Measurements from ENCODE around the gene FDPS.
A peak's percentile ranks its signal among the peaks of the same experiment; 100 is the strongest.

FDPS gene

DNA sequence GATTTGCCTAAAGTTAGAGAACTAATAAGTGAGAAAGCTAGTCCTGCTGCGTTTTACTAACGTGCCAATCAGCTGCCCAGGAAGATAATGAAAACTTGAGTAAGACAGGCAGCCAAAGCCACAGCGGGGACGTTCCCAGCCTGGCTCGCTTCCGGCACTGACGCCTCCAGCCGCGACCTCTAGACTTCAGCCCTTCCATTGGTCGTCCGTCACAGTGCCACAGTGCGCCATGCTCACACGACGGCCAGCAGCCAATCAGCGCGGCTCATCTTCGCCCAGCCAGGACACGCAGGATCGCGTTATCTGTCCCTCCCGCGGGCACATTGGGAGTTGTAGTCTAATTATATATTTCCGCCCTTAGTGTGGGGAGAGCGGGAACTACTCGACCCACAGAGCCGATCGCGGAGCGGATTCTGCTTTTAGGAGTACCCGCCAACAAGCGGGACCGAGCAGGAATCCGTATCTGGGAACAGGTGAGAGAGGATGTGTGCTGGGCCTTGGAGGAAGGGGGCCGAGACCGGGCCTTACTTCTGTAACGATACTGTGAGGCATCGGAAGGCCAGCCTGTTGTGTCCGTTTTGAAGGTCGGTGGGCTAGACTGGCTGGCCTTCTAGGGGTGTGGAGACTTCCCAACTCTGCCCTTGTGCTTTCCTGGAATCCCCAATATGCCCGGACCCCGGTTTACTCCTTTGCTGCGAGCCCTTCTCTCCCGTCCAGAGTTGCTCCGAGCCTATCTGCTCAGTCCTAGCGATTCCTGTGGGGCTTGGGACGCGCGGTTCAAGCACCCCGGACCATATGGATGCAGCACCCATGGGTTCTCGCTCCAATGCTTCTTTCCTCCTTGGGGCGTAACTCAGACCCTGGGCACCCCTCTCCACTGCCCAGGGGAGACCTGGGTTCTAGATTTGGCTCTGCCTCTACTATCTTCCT lies at the start of gene FDPS:
FDPS (plus strand) TSS at position 374 of the 930 bp plus-strand sequence. CDS start 924 bp downstream, outside the sequence.
- peak; percentile 100 for DNase-seq (ENCODE audit: low read depth, low spot score)

DNA sequence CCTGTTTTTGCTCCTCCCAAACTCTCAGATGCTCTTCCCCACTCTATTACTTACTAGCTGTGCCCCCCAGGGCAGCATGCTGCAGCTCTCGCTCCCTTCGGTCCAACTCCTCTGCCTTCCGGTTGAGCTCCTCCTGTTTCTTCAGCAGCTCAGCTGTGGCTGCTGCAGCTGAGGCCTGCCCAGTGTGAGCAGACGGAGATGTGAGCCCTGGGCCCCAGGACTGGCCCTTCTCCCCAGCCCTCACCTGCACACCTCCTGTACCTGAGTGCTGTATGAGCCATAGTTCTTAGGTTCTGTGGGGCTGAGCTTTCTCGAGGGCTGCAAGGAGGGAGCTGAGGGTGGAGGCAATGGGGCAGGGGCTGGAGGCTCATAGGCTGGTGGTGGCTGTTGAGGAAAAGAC lies 48.4 kb upstream of the FDPS start:
- DNase-seq (ENCODE audit: low read depth, low spot score): no peak

DNA sequence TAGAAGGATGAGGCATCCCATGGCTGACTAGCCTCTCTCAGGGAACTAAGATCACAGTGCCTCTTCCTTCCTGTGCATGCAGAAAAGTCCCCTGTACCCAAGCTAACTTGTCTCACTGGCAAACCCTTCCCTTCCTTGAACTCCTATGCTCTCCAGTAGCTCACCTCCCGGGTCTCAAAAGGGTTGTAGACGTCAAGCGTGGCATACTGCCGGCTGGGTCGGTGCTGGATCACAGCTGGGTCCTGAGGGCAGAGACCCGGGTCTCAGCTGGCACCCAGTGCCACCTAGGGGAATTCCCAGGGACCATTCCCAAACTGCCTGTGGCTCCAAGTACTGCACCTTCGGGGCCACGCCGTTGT lies 47.2 kb upstream of the FDPS start:
- DNase-seq (ENCODE audit: low read depth, low spot score): no peak

DNA sequence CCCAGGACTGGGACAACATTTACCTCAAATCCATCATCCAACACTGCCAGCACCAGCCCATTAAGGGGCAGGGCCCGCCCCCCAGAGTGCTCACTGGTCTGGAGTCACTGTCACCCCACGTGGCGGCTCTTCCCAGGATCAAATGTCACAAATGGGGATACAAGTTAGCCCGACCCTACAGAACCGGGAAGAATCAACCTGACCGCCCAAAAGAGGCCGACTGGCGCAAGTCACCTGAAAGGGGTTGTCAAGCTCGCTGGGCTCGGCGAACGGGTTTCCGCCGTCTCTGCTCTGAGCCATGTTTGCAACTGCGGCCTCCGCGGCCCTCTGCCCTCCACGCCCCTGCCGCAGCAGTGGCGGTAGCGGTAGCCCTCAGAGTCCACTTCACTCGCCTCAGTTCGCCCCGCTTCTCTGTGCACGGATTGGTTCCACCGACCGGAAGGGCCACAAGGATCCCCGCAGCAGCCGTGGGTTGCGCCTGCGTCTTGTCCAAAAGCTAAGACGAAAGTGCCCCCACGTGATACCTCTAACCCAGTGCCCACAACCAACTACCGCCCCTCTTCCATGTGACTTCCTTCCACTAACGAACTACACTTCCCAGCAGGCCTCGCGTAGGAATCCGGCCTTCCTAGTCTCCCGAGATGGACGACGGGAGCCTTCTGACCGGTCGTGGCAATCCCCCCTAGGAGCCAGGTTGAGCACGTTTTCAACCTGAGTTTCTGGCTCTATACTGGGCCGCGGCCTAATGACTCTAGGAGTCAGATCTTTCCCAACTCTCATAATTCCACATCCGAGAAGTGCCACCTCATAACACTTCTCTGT lies 46.6 kb upstream of the FDPS start, which contains the start of gene SCAMP3:
SCAMP3 (minus strand) TSS at position 509 of the 822 bp plus-strand sequence; CDS start at position 300, 209 bp downstream.
- peak; percentile 99 for DNase-seq (ENCODE audit: low read depth, low spot score)

DNA sequence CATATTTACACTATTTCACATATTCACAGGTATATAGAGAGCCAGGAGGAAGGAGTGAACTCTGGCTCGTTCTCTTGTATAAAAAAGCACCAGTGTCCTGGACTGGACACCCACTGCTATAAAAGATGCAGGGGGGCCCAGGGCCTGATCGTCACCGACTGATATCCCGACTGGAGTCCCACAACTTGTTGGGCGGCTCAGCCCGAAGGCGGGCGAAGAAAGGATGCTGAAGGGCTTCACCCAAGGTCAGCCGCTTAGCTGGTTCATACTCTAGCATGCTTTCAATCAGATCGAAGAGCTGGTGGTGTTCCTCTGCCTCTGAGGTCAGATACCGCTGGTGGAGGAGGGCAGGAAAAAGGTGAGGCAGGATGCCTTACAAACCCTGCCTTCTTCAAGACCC lies 45.6 kb upstream of the FDPS start:
- no peak for DNase-seq (ENCODE audit: low read depth, low spot score)

DNA sequence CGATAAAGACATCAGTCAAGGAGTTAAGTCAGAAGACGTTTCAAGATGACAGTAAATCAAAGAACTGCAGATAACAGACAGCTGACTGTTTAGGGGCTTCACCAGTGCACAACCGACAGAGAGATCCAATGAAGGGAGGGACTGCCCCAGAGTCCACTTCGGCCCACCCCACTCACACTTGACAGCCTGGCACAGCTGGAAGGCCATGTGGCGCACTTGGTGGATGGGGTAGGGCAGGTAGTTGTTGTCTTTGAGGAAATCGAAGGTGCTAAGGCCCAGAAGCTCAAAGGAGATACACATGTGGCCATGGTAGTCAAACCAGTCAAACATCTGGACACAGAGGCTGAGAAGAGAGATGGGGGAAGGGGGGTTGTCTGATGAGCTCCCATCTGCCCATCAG lies 42.1 kb upstream of the FDPS start:
- no peak for DNase-seq (ENCODE audit: low read depth, low spot score)

DNA sequence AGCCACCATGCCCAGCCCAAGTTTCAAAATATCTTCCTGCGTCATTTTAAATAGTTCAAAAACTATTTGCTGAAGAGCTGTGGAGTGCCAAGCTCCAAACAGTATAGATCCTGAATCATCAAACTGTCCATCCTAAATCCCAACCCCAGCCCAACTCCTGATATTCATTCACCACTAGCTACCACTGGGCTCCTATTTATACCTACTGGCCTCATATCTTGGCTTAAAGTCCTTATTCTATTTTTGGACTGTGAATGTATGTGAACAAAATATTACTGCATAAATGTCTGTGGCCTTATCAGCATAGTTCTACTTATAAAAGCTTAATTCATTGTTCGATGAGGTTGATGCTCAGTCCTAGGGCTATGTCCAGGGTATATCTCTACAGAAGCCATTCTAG lies 41.3 kb upstream of the FDPS start:
- no peak for DNase-seq (ENCODE audit: low read depth, low spot score)

DNA sequence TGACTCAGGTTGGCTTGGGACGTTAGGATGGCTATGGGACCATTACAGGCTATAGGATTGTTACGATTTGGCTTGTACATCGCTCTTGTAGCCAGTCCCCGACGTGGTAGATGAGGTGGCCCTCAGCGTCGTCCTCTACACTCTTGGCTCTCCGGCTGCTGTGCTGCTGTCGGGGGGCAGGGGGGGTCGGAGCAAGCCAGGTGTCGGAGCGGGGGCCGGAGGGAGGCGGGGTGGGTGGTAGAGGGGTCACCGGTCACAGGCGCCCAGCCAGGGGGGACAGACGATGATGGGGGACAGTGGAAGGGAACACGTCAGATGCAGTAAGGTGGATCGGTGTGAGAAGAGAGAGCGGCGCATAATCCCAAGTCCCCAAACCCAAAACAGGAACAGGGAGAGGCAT lies 40.0 kb upstream of the FDPS start:
- DNase-seq (ENCODE audit: low read depth, low spot score): no peak

DNA sequence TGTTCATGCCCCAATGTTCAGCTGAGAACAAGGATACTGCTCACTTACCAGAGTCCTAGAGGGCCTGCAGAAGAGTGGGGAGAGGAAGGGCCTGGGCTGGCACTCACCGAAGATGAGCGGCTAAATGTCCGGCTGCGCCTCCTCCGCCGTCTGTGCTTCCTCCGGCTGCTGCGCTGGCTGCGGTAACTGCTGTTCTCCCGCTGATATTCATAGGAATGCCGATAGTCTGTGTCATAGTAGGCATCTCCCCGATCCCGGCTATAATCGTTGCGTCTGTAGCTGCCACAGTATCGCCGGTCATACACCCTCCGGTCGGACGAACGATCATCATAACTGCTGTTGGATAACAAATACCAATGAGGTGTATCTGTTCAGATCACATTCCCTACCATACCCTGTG lies 39.3 kb upstream of the FDPS start:
- no peak for DNase-seq (ENCODE audit: low read depth, low spot score)

DNA sequence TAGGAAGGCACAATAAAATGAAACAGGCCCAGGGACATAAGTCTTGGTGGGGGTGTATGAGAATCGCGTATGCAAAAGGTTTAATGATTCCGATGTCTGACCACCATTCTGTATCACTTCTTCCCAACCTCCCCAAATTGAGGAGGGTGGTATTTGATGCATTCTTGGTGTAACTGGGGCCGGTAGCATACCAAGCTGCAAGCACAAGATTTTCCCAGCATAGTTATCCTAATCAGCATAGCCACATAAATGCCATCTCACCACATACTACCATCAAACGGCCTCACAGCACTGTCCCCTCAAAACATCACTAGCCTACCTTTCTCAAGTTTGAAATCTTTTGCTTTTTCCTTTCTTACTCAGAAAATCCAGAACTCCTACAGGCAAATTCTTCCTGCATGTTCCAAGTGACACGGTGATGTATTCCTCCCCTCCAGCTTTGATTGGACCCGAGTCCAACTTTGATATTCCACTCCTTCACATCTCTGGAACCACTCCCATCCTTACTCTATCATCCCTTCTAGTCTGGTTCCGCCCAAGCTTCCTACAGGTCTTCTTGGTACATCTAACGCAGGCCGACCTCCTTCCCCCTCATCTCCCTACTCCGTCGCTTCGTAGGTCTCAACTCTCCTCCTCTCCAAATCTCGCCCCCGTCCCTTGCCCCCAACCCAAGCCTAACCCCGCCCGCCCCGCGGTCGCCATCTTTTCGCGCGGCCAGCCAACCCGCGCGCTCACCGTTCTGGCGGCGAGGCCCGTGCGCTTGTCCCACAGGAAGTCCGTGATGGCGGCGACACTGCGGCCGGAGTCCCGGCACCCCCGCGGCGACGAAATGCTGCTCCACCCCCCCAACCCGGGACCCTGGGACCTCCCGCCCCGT lies 36.0 kb upstream of the FDPS start:
- peak; percentile 77 for DNase-seq (ENCODE audit: low read depth, low spot score)

DNA sequence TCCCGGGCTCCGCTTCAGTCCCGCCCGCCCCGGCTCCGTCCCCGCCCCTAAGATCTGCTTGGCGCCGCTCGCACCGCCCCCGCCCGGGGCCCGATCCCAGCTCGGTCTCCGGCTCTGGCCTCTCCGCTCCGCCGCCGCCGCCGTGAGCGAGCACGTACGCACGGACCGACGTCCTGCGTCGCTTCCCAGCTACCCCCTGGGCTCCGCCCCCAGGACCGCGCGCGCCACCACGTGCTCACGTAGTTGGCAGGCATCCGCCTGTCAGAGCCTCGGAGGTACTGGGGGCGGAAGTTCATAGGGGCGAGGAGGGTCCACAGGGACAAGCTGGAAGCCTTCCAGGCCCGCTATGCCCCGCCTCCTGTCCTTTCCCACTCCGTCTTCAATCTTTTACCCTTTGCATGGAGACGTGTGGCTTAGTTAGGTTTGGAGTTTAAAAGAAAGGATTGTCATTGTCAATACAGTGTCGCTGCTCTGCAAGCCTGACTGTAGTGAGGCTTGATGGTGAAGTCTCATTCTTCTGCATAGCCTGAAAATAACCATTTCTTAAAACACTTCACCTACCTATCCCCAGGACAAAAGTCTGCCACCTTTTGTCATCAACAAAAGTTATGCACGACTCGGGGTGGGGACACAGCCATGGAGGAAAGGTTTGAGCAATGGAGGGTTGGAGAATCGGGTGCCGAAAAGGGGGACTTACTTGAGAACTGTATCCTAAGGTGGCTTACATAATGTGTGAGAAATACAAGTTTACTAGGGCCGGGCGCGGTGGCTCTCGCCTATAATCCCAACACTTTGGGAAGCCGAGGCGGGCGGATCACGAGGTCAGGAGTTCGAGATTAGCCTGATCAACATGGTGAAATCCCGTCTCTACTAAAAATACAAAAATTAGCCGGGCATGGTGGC lies 35.1 kb upstream of the FDPS start, which contains the start of gene CLK2:
CLK2 (minus strand) TSS at position 162 of the 903 bp plus-strand sequence. CDS start 2,527 bp downstream, outside the sequence.
- DNase-seq (ENCODE audit: low read depth, low spot score): peak; percentile 98

DNA sequence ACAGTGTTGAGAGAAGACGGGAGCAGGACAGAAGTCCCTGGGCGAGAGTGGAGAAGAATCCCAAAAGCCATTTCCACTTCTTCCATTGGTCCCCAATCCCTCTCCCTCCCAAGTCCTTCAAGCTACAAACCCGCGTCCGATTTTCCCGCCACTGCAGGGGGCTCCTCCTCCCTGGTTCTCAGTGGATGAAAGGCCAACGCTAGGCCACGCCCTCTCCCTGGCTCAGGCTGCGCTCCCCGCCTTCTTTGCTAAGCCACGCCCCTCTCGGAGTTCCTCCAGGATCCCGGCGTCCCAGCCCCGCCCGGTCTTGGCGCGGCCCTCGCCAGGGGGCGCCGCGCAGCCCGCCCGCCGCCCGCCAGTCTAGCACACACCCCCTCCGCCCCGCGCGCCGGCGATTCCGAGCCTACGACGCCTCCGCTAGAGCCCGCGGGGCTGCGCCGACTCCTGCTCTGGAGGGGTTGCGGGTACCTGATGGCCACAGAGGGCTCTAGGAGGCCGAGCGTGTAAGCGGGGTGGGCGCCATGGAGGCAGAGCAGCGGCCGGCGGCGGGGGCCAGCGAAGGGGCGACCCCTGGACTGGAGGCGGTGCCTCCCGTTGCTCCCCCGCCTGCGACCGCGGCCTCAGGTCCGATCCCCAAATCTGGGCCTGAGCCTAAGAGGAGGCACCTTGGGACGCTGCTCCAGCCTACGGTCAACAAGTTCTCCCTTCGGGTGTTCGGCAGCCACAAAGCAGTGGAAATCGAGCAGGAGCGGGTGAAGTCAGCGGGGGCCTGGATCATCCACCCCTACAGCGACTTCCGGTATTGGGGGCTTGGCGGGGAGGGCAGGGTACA lies 31.4 kb upstream of the FDPS start, which contains the start of gene HCN3:
HCN3 (plus strand) TSS at position 394 of the 832 bp plus-strand sequence; CDS start at position 522, 128 bp downstream.
- DNase-seq (ENCODE audit: low read depth, low spot score): peak; percentile 99

DNA sequence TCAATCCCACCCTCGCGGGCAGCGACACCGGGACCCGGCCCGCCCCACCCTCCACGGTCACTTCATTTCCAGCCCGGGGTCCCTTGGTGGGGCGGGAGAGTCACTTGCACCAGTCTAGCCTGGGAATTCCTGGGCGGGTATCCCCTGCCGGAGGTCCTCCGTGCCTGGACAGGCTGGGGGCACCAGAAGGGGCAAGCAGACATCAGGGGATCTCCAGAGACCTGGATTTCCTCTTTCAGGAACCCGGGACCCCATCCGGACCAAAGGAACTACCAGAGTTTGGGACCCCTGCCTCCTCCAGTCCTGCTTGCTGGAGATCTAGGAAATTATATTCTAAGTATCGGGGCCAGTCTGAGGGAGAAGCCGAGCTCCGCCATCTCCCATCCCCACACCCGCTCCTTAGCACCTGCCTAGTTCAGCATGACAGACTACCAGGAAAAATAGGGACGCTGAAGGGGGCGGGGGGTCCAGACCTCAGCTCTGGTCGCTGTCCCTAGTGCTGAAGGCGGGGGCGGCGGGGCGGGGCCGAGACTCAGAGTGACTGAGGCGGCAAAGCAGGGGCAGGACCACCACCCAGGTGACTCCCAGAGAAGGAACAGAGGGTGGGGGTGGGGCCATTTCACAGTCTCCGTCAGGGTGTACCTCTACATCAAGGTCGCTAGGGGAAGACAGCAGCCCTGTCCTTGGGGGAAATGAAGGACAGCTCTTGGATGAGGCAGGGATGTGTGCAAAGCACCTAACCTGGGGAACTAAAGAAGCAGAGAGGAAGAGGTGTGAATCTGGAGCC lies 30.6 kb upstream of the FDPS start:
- DNase-seq (ENCODE audit: low read depth, low spot score): peak; percentile 71

DNA sequence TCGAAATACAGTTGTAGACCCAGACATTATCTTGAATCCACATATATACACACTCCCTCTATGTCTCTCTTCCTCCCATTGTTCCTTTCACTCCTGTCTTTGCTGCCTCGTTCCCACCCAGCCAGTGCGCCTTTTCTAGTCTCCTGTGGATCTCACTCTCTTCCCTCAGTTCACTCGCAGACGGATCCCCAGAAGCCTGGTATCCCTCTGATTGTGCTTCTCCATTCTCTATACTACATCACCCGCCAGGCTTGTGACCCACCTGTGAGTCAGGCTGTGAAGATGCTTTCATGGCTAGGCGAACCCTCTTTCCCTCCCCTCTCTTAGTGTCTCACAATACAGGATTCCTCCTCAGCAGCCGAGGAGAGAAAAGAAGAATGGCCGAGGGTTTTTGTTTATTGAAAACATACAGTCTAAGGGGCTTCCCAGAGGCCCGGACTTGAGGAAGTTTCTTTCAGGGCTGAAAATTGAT lies 29.9 kb upstream of the FDPS start:
- no peak for DNase-seq (ENCODE audit: low read depth, low spot score)

DNA sequence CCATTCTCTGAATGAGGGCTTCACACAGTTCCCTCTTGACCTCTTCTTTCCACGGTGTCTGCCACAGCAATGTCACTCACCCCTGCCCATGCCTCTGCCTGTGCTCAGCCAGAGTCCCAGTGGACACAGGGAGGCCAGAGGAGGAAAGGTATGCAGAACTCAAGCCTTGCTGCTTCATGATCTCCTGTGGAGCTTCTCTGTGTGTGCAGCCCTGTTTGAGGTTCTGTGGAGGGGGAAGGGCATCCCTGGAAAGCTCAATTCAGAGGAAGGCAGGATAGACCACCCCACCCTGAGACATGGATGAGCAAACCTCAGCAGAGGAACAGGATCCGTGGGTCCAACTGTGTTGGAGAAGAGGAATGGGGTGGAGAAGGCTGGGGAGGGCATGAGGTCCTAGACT lies 29.4 kb upstream of the FDPS start:
- no peak for DNase-seq (ENCODE audit: low read depth, low spot score)

DNA sequence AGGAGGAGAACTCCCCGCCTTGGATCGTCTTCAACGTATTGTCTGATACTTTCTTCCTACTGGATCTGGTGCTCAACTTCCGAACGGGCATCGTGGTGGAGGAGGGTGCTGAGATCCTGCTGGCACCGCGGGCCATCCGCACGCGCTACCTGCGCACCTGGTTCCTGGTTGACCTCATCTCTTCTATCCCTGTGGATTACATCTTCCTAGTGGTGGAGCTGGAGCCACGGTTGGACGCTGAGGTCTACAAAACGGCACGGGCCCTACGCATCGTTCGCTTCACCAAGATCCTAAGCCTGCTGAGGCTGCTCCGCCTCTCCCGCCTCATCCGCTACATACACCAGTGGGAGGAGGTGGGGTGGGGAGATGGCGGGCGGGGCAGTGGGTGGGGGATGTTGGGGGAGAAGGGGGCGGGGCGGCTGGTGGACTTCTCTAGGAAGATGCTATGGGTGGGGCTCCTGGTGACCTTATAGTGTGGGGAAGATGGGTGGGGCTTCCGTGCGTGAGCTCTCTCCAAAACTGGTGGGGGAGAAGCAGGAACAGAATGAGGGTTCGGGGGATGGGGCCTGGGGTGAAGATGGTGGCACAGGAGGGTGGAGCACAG lies 26.1 kb upstream of the FDPS start:
- no peak for DNase-seq (ENCODE audit: low read depth, low spot score)

DNA sequence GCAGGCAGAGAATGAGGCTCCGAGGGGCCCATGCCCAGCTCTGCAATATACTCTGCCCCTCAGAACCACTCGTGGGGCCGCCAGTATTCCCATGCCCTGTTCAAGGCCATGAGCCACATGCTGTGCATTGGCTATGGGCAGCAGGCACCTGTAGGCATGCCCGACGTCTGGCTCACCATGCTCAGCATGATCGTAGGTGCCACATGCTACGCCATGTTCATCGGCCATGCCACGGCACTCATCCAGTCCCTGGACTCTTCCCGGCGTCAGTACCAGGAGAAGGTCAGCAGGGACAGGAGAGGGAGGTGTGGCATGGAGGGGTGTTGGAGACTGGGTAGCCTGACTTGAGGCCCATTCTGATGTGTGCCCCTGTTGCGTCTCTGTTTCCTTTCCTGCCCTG lies 24.2 kb upstream of the FDPS start:
- no peak for DNase-seq (ENCODE audit: low read depth, low spot score)

DNA sequence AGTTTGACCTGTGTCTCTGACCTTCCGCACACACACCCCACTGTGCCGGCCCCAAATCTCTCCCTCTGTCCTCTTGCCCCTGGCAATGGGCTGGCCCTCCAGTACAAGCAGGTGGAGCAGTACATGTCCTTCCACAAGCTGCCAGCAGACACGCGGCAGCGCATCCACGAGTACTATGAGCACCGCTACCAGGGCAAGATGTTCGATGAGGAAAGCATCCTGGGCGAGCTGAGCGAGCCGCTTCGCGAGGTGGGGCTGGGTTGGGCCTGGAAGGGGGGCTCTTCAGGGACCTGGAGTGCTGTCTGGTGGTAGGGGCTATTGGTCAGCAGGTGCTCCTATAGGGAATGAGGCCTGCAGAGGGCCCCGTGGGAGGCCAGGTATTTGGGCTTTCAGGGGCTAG lies 23.6 kb upstream of the FDPS start:
- no peak for DNase-seq (ENCODE audit: low read depth, low spot score)

Data from astrocyte of the hippocampus (primary cell).